Testis (tissue), 2 donors: ENCODE results near the gene CPTP.

Source experiments
- CTCF ChIP-seq, 3 experiments: fragments of 450-650 bp in 2 of 3; fragments of 200-600 bp in 1 of 3; sonication (generic) in 1 of 3; IDR thresholded peaks; one replicate each; pipeline ENCODE4 v1.5.1; 2016 to 2019; ENCODE audit warnings: antibody characterized with exemption in 3 of 3, mild to moderate bottlenecking in 2 of 3, moderate library complexity in 1 of 3
- POLR2A ChIP-seq: fragments of 450-650 bp; IDR thresholded peaks from one replicate; pipeline ENCODE4 v1.6.1; 2017; ENCODE audit warnings: antibody characterized with exemption, mild to moderate bottlenecking, moderate library complexity

- TF ChIP-seq CTCF (IDR thresholded peaks at IDR 0.05), result no peak
- no peak for TF ChIP-seq POLR2A
These were observed 17.2 kb upstream of the CPTP start for GRCh38 chr1:1307261-1307922.
